HG02943 (cell line): ENCODE results near the gene TBC1D32.
"Not testable (repeated sequence)": the region's sequence is repeated elsewhere in the genome, so short reads cannot be mapped to it uniquely, and the experiment has no call there.

Experiments used
- ATAC-seq: cut with Tn5 transposase; IDR thresholded peaks from one replicate; pipeline ENCODE4 v1.9.1; 2021; ENCODE audit warnings: mild to moderate bottlenecking, low read depth, moderate library complexity; ENCODE audit not compliant: unreplicated experiment

TBC1D32 gene

DNA sequence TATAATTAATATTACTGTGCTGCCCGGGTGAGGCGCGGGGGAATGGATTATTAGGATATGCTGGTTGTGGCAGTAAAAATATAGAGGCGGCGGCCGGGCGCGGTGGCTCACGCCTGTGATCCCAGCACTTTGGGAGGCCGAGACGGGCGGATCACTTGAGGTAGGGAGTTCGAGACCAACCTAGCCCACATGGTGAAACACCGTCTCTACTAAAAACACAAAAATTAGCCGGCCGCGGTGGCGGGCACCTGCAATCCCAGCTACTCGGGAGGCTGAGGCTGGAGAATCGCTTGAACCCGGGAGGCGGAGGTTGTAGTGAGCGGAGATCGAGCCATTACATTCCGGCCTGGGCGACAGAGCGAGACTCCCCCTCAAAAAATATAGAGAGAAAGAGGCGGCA lies 586 bp downstream of the TBC1D32 start:
- not testable (repeated sequence) for ATAC-seq

DNA sequence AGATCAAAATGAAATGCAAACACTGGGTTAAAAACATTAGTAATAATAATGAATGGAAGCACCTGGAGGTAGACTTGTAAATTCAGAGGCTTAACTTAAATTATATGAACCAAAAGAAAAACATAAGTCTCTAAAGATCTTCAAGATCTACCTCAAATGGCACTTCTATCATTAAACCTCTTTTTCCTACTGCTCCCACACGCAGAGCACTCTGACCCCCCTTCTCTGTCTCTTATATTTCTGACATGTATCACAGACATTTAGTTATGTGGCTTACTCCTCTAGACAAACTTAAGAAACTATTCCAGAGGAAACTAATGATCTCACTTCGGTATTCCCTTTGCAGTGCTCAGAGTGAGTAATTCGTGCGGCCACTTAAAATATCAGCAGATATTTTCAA lies 1.1 kb downstream of the TBC1D32 start:
- ATAC-seq, result no peak

DNA sequence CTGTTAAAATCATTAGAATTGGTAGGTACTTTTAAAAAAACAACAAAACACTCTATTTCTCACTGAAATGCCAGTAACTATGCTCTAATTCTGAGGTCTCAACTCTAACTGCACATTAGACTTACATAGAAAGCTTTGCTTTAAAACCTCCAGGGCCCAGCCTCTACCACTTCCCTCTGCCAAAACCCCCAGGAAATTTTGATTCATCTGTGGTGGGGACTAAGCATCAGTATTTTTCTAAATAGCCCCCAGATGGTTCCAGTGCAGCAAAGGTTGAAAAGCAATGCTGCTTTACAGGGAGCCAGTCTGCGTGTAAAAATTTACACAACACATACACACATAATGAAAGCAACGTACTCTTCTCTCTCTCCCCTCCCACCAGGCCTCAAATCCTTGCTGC lies 3.8 kb downstream of the TBC1D32 start:
- no peak for ATAC-seq

DNA sequence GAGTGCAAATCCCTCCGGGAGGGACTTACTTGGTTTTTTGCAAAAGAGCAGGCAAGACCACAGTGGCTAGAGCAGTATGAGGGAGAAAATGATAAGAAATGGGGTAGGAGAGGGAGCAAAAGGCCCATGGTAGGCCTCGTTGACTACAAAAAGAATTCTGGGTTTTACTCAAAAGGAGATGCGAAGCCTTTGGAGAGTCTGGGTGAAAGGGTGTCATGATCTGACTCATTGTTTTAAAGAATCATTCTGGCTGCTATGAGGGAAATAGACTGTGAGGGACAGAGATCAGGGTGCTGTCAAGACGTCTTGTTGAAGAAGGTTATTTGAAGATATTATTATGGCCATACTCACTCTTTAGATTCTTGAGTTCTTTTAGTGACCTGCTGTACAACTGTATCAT lies 13.0 kb downstream of the TBC1D32 start:
- no peak for ATAC-seq

DNA sequence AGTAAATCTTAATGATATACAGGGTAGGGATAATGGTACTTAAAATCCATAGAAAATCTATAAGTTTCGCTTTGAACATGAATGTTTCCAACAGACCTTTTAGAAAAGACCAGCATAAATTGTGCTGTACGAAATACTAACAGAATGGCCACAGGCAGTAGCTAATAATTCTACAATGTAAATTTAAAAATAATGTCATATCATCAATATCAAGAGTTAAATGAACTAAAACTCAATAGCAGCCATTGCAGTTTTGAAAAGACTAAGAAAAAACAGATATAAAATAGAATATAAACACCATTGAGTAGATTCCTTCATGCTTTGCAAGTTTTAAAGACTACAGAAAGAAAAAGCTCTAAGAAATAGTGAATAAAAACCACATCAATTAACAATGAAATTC lies 14.7 kb downstream of the TBC1D32 start:
- no peak for ATAC-seq

DNA sequence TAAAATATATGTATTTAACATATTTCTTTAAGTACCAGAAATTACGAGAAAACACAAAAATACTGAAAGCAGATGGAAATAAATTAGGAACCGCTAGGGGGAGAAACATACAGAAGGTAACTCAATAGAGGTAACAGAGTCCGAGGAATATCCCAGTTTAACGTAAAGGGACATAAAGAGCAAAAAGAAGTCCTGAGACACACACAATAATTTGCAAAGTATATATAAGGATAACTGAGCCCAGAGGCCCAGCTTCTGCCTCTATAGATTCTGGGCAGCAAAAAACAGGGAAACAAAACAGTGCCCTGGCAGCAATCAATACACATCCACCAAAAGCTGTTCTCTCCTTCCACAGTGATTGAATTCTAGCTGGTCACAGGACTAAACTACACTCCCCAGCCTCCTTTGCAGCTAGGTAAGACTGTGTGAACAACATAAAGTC lies 15.1 kb downstream of the TBC1D32 start:
- ATAC-seq, result no peak

DNA sequence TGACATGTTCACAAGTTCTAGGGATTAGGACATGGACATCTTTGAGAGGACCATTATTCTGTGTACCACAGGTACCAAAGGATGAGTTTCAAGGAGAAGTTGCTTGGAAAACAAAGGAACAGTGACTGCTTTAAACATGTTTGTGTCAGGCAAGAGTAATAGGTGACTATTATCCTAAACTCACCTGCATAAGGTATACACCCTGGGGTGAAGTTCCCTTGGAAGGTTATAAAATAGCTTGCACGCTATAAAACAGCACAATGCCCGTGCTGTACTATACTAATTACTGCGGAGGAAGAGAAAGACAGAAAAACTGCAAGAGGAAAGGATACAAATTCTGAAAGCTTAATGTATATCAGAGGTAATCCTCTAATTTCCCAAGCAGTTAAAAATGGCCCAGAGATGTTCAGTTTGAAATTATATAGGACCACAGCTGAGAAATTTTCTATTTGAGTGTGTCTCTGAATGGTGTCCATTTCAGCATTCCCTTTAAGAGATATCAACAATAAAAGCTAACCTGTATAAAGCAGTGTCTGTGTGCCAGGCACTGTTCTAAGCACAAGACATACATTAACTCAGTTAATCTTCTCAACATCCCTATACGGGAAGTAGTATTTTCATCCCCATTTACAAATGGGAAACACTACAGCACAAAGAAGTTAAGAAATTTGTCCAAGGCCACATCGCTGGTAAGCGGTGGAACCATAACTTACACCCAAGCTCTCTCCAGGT lies 19.7 kb downstream of the TBC1D32 start:
- no peak for ATAC-seq

DNA sequence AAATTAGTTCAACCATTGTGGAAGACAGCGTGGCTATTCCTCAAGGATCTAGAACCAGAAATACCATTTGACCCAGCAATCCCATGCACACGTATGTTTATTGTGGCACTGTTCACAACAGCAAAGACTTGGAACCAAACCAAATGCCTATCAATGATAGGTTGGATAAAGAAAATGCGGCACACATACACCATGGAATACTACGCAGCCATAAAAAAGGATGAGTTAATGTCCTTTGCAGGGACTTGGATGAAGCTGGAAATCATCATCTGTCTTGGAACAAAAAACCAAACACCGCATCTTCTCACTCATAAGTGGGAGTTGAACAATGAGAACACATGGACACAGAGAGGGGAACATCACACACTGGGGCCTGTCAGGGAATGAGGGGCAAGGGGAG lies 22.5 kb downstream of the TBC1D32 start:
- ATAC-seq, result not testable (repeated sequence)

DNA sequence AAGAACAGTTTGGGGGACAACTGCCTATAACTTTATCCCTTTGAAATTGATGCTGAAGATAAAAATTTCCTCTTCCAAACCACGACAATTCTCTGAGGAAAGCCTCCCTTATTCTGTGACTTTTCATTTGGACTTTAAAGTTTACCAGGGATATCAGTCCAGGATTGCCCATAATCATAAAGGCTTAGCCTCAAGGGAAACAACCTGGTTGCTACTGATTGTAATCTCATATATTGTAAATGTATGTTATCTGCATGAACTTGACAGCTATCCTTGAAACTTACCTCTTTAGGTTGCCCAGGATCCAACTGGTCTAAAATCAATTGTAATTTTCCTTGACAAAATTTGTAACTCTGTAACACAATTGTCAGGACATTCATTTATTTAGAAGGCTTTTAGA lies 23.8 kb downstream of the TBC1D32 start:
- ATAC-seq, result no peak

DNA sequence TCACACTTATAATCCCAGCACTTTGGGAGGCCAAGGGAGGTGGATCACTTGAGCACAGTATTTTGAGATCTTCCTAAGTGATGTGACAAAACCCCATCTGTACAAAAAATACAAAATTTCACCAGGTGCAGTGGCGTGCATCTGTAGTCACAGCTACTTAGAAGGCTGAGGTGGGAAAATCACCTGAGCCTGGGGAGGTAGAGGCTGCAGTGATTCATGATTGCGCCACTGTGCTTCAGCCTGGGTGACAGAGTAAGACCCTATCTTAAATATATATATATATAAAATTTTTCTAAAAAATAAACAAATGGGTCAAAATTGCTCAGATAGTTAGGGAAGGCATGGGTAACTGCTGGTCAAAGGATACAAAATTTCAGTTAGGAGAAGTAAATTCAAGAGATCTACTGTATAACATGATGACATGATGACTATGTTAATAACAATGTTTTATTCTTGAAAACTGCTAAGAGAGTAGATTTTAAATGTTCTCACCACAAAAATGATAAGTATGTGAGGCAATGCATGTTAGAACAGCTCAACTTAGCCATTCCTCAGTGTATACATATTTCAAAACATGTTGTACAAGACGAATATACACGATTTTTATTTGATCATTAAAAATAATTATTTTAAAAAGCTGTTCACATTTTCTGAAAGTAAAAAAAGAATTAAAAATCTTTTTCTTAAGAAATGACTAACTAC lies 24.4 kb downstream of the TBC1D32 start:
- no peak for ATAC-seq

DNA sequence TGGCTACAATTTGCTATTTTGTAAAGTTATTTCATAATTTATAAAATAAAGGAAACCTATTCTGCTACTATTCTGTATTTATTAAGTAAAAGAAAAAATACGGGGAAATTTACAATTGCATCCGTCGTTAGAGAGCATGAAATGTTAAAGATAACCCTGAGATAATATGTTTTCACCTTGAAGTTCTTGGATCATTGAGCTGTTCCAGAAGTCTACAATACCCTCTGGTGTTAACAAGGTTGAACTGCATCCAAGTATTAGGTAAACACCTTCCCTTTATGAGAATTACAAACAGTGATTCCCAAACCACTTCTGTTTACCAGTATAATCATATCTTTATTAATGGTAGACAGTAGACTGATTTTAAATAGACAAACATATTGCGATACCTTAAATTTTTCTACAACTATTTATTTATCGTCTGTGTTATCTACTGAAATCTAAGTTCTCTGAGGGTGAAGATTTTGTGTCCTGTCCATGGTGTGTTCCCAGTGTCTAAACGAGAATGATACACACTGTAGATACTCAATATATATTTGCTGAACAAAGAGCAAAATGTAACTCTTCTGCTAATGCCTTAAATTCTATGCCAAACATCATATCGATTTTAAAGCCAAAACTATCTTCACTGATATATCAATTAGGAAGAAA lies 28.2 kb downstream of the TBC1D32 start:
- no peak for ATAC-seq

DNA sequence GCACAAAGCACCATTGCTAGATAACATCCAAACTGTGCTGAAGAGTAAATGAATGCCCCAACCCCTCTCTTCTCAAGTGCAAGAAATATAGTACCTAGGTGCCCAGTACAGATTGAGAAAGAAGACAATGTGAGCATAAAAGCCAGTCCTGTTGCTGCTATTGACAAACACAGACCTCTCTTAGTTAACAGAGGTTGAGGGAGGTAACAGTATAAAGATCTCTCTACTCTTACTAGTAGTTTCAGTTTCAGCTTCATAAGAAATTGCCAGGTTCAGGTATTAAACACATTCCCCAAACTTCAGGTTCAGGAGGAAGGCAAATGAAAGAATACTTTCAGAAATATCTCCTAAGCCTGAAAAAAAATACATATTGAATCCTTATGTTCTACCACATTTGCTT lies 31.4 kb downstream of the TBC1D32 start:
- ATAC-seq, result no peak

DNA sequence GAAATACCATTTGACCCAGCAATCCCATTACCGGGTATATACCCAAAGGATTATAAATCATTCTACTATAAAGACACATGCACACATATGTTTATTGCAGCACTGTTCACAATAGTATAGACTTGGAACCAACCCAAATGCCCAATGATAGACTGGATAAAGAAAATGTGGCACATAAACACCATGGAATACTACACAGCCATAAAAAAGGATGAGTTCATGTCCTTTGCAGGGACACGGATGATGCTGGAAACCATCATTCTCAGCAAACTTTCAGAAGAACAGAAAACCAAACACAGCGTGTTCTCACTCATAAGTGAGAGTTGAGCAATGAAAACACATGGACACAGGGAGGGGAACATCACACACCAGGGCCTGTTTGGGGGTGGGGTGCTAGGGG lies 33.1 kb downstream of the TBC1D32 start:
- not testable (repeated sequence) for ATAC-seq

DNA sequence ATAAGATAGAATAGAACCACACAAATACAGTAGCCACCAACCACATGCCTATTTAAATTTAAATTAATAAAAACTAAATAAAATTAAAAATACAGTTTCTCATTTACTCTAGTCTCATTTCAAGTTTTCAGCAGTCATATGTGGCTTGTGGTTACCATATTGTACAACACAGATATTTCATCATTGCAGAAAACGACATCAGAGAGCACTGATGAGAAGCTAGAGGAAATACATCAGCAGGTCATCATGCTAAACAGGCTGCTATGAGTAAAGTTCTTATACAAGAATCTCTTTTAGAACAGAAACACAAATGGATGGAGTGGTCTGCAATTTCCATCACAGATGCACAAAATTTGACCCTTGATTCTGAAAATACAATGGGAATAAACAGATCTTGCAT lies 36.6 kb downstream of the TBC1D32 start:
- no peak for ATAC-seq

DNA sequence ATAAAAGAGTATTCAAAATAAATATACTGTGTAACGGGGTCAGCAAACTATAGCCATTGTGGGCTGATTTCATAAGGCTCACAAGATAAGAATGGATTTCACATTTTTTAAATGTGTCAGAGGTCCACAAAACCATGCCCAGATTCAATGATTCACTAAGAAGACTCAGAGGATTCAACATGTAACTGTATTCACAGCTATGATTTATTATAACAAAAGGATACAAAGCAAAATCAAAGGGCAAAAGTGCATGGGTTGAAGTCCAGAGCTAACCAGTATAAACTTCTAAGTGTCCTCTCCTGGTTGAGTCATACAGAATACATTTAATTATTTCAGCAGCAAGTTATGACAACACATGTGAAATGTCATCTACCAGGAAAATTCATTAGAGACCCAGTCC lies 49.2 kb downstream of the TBC1D32 start:
- ATAC-seq, result no peak

DNA sequence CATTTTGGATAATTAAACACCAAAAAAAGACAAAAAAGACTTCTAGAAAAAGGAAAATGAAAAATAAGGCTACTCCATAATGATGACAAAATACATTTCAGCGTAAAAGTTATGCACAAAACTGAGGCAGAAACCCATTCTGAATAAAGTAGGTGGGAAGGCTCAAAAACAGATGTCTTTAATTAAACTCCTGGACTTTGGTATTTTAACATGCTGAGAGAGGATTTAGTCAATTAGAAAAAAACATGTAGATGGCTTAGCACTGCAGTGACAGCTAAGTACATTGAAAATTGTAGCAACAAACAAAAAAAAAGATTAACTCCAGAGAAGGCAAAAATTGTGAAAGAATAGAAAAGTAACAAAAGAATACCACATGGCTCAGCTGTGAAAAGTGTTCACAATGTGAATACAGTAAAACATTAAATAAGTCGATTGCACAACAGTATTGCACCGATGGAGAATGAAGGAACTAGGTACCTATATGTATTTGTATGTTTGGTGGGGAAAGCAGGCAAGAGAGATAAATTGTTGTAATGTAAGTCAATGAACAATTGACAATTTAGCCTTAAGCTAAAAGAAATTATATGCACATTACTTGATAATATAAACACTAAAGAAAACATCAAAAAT lies 59.5 kb downstream of the TBC1D32 start:
- ATAC-seq, result no peak

DNA sequence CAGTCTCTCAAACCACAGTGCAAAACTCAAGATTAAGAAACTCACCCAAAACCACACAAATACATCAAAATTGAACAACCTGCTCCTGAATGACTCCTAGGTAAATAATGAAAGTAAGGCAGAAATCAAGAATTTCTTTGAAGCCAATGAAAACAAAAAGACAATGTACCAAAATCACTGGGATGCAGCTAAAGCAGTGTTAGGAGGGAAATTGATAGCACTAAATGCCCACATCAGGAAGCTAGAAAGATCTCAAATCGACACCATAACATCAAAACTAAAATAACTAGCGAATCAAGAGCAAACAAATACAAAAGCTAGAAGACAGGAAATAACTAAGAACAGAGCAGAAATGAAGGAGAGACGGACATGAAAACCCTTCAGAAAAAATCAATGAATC lies 70.5 kb downstream of the TBC1D32 start:
- no peak for ATAC-seq

DNA sequence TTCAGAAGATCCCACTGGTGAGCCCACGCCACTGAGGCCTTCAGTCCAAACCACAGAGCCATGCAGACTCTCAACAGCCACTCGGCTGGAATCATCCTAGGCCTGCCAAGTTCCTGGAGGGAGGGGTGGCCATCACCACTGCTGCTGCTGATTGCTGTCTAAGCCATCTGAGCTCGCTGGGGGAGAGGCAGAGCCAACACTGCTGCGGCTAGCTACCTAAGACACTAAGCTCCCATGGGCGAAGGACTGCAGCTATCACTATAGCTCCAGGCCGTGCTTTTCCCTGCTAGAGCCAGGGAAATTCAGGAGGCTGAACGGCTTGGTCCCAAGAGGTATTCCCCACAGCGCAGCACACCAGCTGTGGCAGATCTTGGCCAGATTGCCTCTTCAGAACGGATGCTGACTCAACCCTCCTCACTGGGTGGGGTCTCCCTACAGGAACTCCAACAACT lies 73.6 kb downstream of the TBC1D32 start:
- no peak for ATAC-seq

DNA sequence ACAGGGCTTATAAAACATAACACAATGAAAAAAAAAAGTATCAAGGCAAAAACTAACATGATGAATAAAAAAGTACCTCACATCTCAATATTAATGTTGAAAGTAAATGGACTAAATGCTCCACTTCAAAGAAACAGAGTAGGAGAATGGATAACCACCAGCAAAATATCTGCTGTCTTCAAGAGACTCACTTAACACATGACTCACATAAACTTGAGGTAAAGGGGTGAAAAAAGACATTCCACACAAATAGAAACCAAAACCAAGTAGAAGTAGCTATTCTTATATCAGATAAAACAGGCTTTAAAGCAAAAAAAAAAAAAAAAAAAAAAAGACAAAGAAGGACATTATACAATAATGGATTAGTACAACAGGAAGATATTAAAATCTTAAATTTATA lies 86.9 kb downstream of the TBC1D32 start:
- ATAC-seq, result no peak

DNA sequence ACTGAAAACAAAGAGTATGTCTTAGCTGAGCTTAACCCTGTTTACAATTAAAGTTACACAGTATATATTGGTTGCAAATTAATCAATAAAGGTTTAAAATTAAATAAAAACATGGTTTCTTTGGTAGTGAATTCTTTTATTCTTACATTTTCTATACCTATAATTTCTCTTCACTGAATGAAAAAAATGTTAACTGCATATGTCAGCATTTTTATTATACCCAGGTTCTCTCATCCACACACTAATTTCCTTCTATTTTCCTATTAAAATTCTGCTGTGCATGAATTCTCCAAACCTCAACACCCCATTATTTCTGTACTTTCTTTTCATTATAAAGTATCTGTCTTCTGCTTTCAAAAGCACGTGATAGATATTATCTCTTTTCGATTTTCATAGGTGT lies 91.9 kb downstream of the TBC1D32 start:
- ATAC-seq, result no peak

DNA sequence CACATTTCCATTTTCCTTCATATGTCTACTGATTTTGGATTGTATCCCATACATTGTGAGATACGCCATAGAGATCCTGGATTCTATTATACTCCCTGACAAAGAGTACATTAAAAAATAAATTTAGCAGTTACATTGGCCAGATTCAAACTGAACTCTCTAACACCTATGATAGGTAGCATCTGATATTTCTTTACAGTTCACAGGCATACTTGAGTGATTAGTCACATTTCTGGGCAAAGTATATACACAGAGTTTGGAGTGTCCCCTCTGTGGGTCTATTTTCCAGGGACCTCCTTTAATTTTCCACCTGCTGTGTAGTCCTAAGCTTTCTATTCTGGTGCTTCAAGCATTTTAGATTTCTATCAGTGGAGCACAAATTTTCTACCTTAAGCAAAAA lies 96.4 kb downstream of the TBC1D32 start:
- ATAC-seq, result no peak
